GM10266 (cell line): ENCODE data around the gene ZNF608.

Experiments
- DNase-seq: peaks from one replicate; pipeline ENCODE4 v3.0.0; 2012; ENCODE audit errors: extremely low spot score
- CTCF ChIP-seq: IDR thresholded peaks from 2 replicates; pipeline ENCODE4 v1.5.1; 2012; ENCODE audit warnings: mild to moderate bottlenecking, low read depth; ENCODE audit not compliant: control insufficient read depth, insufficient read depth; ENCODE audit errors: missing control alignments

ZNF608 gene

GRCh38 chr5:124712731-124713305 is 33.6 kb downstream of the ZNF608 start:
- DNase-seq, result no peak
- no peak for TF ChIP-seq CTCF

GRCh38 chr5:124708086-124708485 is 38.4 kb downstream of the ZNF608 start:
- no peak for TF ChIP-seq CTCF
- no peak for DNase-seq

GRCh38 chr5:124707520-124707919 is 38.9 kb downstream of the ZNF608 start:
- peak; percentile 33 for DNase-seq
- no peak for TF ChIP-seq CTCF

- DNase-seq, result no peak
- TF ChIP-seq CTCF, result no peak
Measured at GRCh38 chr5:124706729-124707361, 39.6 kb downstream of the ZNF608 start.

- no peak for DNase-seq
- no peak for TF ChIP-seq CTCF
Measured at GRCh38 chr5:124706051-124706450, 40.4 kb downstream of the ZNF608 start.

- TF ChIP-seq CTCF, result no peak
- no peak for DNase-seq
Measured at GRCh38 chr5:124705577-124705976, 40.9 kb downstream of the ZNF608 start.

- TF ChIP-seq CTCF, result no peak
- DNase-seq, result peak; percentile 60
Measured at GRCh38 chr5:124704594-124705284, 41.7 kb downstream of the ZNF608 start.
